Endothelial cell of umbilical vein (primary cell): Measurements from ENCODE around the gene FBXO33. TPM values are rescaled to one million over a fixed set of nuclear protein-coding genes. Genes with fewer than 3 reads are reported as not detected.

Source experiments
- BruUV-seq: library from RNA; stranded (reverse); fragments of 400-500 nt; replicated peaks from 2 replicates; lab custom pipeline; 2021; lab: Mats Ljungman, UMichigan
- CTCF ChIA-PET: fragments of 300-600, 350-600 bp; sonication (Branson Sonifier 250); formaldehyde crosslinking; loops from one replicate; lab custom pipeline; 2021; ENCODE audit warnings: antibody characterized with exemption, inconsistent platforms; lab: Charles Lee
- POLR2A ChIA-PET: fragments of 300-600, 350-600 bp; sonication (Branson Sonifier 250); formaldehyde crosslinking; loops from one replicate; lab custom pipeline; 2021; ENCODE audit warnings: antibody characterized with exemption, inconsistent platforms; lab: Charles Lee
- DNase-seq: peaks from one replicate; pipeline ENCODE4 v3.0.0-alpha.2; 2011; ENCODE audit warnings: low read depth, low spot score
- FAIRE-seq: peaks from 2 replicates; lab custom pipeline; 2011; peaks lifted over from hg19 to GRCh38; lab: Jason Lieb, UNC
- H2AFZ ChIP-seq: 2 replicates; pipeline ENCODE4 v1.6.0; 2012; ENCODE audit warnings: low read depth, low read length, control low read depth, inconsistent platforms
- H3K27ac ChIP-seq: 2 replicates; pipeline ENCODE4 v1.5.1; 2011; ENCODE audit warnings: low read depth, mild to moderate bottlenecking, control low read depth, low read length, moderate library complexity; ENCODE audit not compliant: insufficient read depth
- H3K27me3 ChIP-seq, 2 experiments: 2 replicates each; pipeline versions ENCODE4 v1.6.0 to v1.6.1; 2011; ENCODE audit warnings: low read length in 2 of 2, mixed read lengths in 1 of 2; ENCODE audit not compliant: control insufficient read depth in 2 of 2, insufficient read depth in 2 of 2
- H3K36me3 ChIP-seq, 2 experiments: 2 replicates in 1 of 2; 3 replicates in 1 of 2; pipeline ENCODE4 v1.5.1; 2011; ENCODE audit warnings: low read length in 2 of 2, mild to moderate bottlenecking in 1 of 2, moderate library complexity in 1 of 2; ENCODE audit not compliant: control insufficient read depth in 2 of 2, insufficient read depth in 2 of 2; ENCODE audit errors: extremely low read depth in 1 of 2
- H3K4me1 ChIP-seq: 3 replicates; pipeline ENCODE4 v1.5.1; 2011; ENCODE audit warnings: mild to moderate bottlenecking, low read length; ENCODE audit not compliant: control insufficient read depth, insufficient read depth; ENCODE audit errors: extremely low read depth
- H3K4me2 ChIP-seq: 2 replicates; pipeline ENCODE4 v1.6.1; 2011; ENCODE audit warnings: low read length, control low read depth, mixed read lengths; ENCODE audit not compliant: insufficient read depth
- H3K4me3 ChIP-seq, 3 experiments: fragments of 200-600 bp in 1 of 3; sonication (generic), shearing (Covaris generic) in 1 of 3; replicated peaks in 1 of 3; 2 replicates each; pipeline ENCODE4 v1.5.1; 2011 to 2016; ENCODE audit warnings: control low read depth in 3 of 3, low read length in 3 of 3, mild to moderate bottlenecking in 2 of 3, inconsistent platforms in 1 of 3, low read depth in 1 of 3, moderate library complexity in 1 of 3; ENCODE audit not compliant: insufficient read depth in 1 of 3
- H3K79me2 ChIP-seq: 2 replicates; pipeline ENCODE4 v1.6.0; 2012; ENCODE audit warnings: low read length, inconsistent platforms; ENCODE audit not compliant: control insufficient read depth, insufficient read depth
- H3K9ac ChIP-seq: replicated peaks from 2 replicates; pipeline ENCODE3; 2011; ENCODE audit warnings: low read length, control low read depth; ENCODE audit not compliant: insufficient read depth; ENCODE audit errors: extremely low read depth
- H3K9me1 ChIP-seq: replicated peaks from 3 replicates; pipeline ENCODE4 v1.6.0; 2011; ENCODE audit warnings: mild to moderate bottlenecking, low read length; ENCODE audit not compliant: control insufficient read depth, insufficient read depth; ENCODE audit errors: extremely low read depth
- H3K9me3 ChIP-seq: replicated peaks from 2 replicates; pipeline ENCODE4 v1.5.1; 2012; ENCODE audit warnings: low read length, inconsistent platforms; ENCODE audit not compliant: control insufficient read depth, insufficient read depth
- H4K20me1 ChIP-seq: replicated peaks from 2 replicates; pipeline ENCODE3; 2011; ENCODE audit warnings: mild to moderate bottlenecking, low read length; ENCODE audit not compliant: control insufficient read depth, insufficient read depth; ENCODE audit errors: extremely low read depth
- CTCF ChIP-seq, 2 donors: IDR thresholded peaks; 1 replicate in 1 of 2; 2 replicates in 1 of 2; pipeline ENCODE4 v1.5.1; 2011; ENCODE audit warnings: low read length in 2 of 2, mild to moderate bottlenecking in 2 of 2, moderate library complexity in 2 of 2, control low read depth in 1 of 2, inconsistent platforms in 1 of 2, low read depth in 1 of 2; ENCODE audit not compliant: insufficient read depth in 1 of 2; ENCODE audit errors: extremely low read depth in 1 of 2
- EZH2 ChIP-seq: IDR thresholded peaks from 2 replicates; pipeline ENCODE4 v1.6.1; 2012; ENCODE audit warnings: borderline replicate concordance, low read depth, mild to moderate bottlenecking, moderate library complexity, low read length, inconsistent platforms; ENCODE audit not compliant: severe bottlenecking
- FOS ChIP-seq: IDR thresholded peaks from 2 replicates; pipeline ENCODE4 v1.6.1; 2011; ENCODE audit warnings: mild to moderate bottlenecking, low read length, moderate library complexity, borderline replicate concordance; ENCODE audit not compliant: insufficient read depth
- GATA2 ChIP-seq: IDR thresholded peaks from 2 replicates; pipeline ENCODE4 v1.7.0; 2011; ENCODE audit warnings: low read depth, mild to moderate bottlenecking, moderate library complexity, mixed read lengths, low read length; ENCODE audit not compliant: insufficient read length, insufficient read depth
- JUN ChIP-seq: IDR thresholded peaks from 2 replicates; pipeline ENCODE4 v1.6.1; 2011; ENCODE audit warnings: borderline replicate concordance, low read depth; ENCODE audit not compliant: insufficient read length, insufficient read depth
- MAX ChIP-seq: IDR thresholded peaks from 2 replicates; pipeline ENCODE4 v1.6.1; 2011; ENCODE audit not compliant: insufficient read depth, insufficient read length
- MYC ChIP-seq: IDR thresholded peaks from one replicate; pipeline ENCODE4 v1.6.1; 2011; ENCODE audit warnings: mild to moderate bottlenecking, low read depth, low read length
- POLR2A ChIP-seq: IDR thresholded peaks from 2 replicates; pipeline ENCODE4 v1.6.1; 2012; ENCODE audit warnings: low read depth, mild to moderate bottlenecking, control low read depth, low read length
- POLR2AphosphoS5 ChIP-seq: IDR thresholded peaks from 2 replicates; pipeline ENCODE4 v1.6.1; 2012; ENCODE audit warnings: low read depth, mild to moderate bottlenecking, control low read depth, low read length, moderate library complexity; ENCODE audit not compliant: insufficient read depth
- dilution Hi-C: fragments of 300-500 bp; cut with MboI; formaldehyde crosslinking; loops from one replicate; pipeline ENCODE4 v1.15.0; 2019; ENCODE audit warnings: low sequenced_read_pairs; ENCODE audit not compliant: extremely low pct_ligation_motif_present
- intact Hi-C: fragments of 100-400 bp; cut with micrococcal nuclease; formaldehyde crosslinking; loops from one replicate; pipeline ENCODE4 v1.10.0; 2022
- polyA plus RNA-seq, 4 experiments: library from polyadenylated mRNA; depleted of rRNA in 3 of 4; stranded (reverse) in 3 of 4; unstranded in 1 of 4; fragments of >200 nt; gene quantifications; 2 replicates each; pipeline versions ENCODE4 v1.2.1 to v1.2.3, GENCODE V29; 2011 to 2012; ENCODE audit warnings: missing spikeins in 1 of 4
- total RNA-seq: library from RNA; stranded (reverse); gene quantifications from 2 replicates; pipeline ENCODE4 v1.2.3, GENCODE V29; 2021

The FBXO33 gene
- total and polyA plus RNA-seq, 2 donors (not counting 3 experiments of a cell fraction or from before 2014, with no cell fraction given), result 4.2 to 5.0 TPM

GRCh38 chr14:39417014-39417413 lies 15.2 kb downstream of the FBXO33 start:
- Histone ChIP-seq H3K4me1 (no peaks in the 10 kb centered on the region), H3K9me3 (no peaks in the 10 kb centered on the region), H3K4me3 (no peak overlapping the region), H3K27me3 (no peaks in the 10 kb centered on the region), H3K4me2 (no peak overlapping the region), H3K36me3 (no peaks in the 10 kb centered on the region), H3K79me2 (no peaks in the 10 kb centered on the region), H4K20me1 (no peaks in the 10 kb centered on the region), H3K9ac (no peak overlapping the region), H3K9me1 (no peaks in the 10 kb centered on the region), H2AFZ (no peak overlapping the region), H3K27ac (no peak overlapping the region)
- no TSS peak for BruUV-seq
- ChIA-PET CTCF (interaction anchor here (0.7 to 2.4 kb wide), 9 partner anchors 8 to 310 kb away, joined by 3 to 14 read pairs (median 4); partner anchors contain the start of gene GEMIN2), POLR2A (no interaction called here)
- intact Hi-C loops (no loop called here), dilution Hi-C loops (no loop called here)
- TF ChIP-seq CTCF (IDR thresholded peaks at IDR 0.05; ENCODE audit: extremely low read depth in 1 of 2, insufficient read depth in 1 of 2, low read depth in 1 of 2, low read length in 2 of 2), result peak; percentile 42 to 56
- TF ChIP-seq POLR2A, result no peak
- DNase-seq (peak; percentile 7), FAIRE-seq (peak; percentile 46)

GRCh38 chr14:39416072-39416471 lies 16.2 kb downstream of the FBXO33 start:
- no peaks in the 10 kb centered on the region for H3K9me3 ChIP-seq
- no peak for TF ChIP-seq JUN
- TF ChIP-seq POLR2AphosphoS5, result no peak
- no peak for TF ChIP-seq CTCF (IDR thresholded peaks at IDR 0.05; ENCODE audit: extremely low read depth in 1 of 2, insufficient read depth in 1 of 2, low read depth in 1 of 2, low read length in 2 of 2)
- no peak for TF ChIP-seq GATA2
- no peak for TF ChIP-seq MYC
- no peak for TF ChIP-seq POLR2A
- no peak for TF ChIP-seq EZH2
- no peak for TF ChIP-seq FOS
- TF ChIP-seq MAX, result no peak
- H3K27ac ChIP-seq, result no peak overlapping the region
- POLR2A ChIA-PET, result no interaction called here
- no peaks in the 10 kb centered on the region for H4K20me1 ChIP-seq
- no peak overlapping the region for H3K9ac ChIP-seq
- FAIRE-seq, result no peak
- CTCF ChIA-PET, result interaction anchor here (0.6 to 2.4 kb wide), 11 partner anchors 10 to 309 kb away, joined by 3 to 14 read pairs (median 4); partner anchors contain the start of gene GEMIN2
- BruUV-seq, result no TSS peak
- H3K9me1 ChIP-seq, result no peaks in the 10 kb centered on the region
- no peaks in the 10 kb centered on the region for H3K79me2 ChIP-seq
- no peaks in the 10 kb centered on the region for H3K36me3 ChIP-seq
- DNase-seq, result no peak
- no peaks in the 10 kb centered on the region for H3K27me3 ChIP-seq
- no peak overlapping the region for H2AFZ ChIP-seq
- H3K4me3 ChIP-seq, result no peak overlapping the region
- dilution Hi-C loops (no loop called here), intact Hi-C loops (no loop called here)
- H3K4me2 ChIP-seq, result no peak overlapping the region
- H3K4me1 ChIP-seq, result no peaks in the 10 kb centered on the region
